ENCODE results near the gene GPER1. TPM values are rescaled to one million over a fixed set of nuclear protein-coding genes. Genes with fewer than 3 reads are reported as not detected.

Gene GPER1
- total RNA-seq, 2 donors from 2014 or later = 4.6 to 6.9 TPM

DNA sequence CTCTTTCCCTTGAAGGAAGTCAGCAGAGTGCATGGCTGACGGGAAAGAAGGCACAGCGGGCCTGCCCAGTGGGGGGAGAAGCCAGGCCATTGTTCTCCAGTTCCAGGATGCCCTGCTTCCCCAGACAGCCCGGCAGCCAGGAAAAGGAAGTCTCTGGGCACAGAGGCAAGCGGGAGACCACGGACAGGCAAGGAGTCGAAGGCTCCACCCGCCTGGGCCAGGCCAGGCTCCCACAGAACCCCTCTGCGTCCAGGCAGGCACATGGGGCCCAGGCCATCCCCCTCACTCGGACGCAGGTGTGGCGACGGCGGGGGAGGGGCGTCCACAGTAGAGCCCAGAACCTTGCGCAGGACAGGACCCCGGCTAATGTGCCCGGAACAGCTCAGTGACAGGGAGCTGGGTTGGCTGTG lies 34.9 kb upstream of the GPER1 start:
- no peak overlapping the region for H3K4me3 ChIP-seq
- TF ChIP-seq, protein P1, sequence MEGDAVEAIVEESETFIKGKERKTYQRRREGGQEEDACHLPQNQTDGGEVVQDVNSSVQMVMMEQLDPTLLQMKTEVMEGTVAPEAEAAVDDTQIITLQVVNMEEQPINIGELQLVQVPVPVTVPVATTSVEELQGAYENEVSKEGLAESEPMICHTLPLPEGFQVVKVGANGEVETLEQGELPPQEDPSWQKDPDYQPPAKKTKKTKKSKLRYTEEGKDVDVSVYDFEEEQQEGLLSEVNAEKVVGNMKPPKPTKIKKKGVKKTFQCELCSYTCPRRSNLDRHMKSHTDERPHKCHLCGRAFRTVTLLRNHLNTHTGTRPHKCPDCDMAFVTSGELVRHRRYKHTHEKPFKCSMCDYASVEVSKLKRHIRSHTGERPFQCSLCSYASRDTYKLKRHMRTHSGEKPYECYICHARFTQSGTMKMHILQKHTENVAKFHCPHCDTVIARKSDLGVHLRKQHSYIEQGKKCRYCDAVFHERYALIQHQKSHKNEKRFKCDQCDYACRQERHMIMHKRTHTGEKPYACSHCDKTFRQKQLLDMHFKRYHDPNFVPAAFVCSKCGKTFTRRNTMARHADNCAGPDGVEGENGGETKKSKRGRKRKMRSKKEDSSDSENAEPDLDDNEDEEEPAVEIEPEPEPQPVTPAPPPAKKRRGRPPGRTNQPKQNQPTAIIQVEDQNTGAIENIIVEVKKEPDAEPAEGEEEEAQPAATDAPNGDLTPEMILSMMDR (IDR thresholded peaks at IDR 0.05) = no peak
- H3K27ac ChIP-seq = peak overlapping the region; percentile 65 to 69
- H3K9me3 ChIP-seq = no peaks in the 10 kb centered on the region
- peaks cover 5% of the 10 kb centered on the region for H3K36me3 ChIP-seq
- H3K27me3 ChIP-seq = no peaks in the 10 kb centered on the region
- peaks cover 0 to 87% of the 10 kb centered on the region in 2 donors for H3K4me1 ChIP-seq
- DNase-seq (ENCODE audit: low spot score) = no peak

DNA sequence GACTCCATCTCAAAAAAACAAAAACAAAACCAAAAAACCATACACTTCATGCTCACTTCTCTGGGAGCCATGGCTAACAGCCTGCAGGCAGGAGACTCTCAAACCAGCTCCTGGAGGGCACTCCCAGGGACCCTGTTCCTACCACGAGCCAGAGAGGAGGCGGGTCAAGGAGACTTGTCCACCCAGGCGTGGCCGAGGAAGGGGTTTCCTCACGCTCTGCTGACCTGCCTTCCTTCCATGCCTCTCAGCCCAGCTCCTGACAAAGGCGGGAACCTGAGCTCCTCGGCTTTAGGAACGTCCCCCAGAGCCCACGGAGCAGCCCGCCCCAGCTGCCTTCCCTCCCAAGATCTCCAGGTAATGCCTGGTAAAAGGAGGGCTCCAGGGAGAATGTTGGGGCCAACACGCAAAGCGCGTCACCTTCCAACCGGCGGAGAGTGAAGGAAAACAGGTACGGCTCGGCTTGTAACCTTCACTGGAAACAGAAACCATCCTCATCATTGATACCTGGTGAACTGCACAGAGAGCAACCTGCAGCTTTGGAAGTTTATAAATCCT lies 34.0 kb upstream of the GPER1 start:
- peak overlapping the region; percentile 65 to 69 for H3K27ac ChIP-seq
- DNase-seq (ENCODE audit: low spot score) = no peak
- H3K9me3 ChIP-seq = no peaks in the 10 kb centered on the region
- TF ChIP-seq, protein P1 (IDR thresholded peaks at IDR 0.05) = no peak
- H3K27me3 ChIP-seq = no peaks in the 10 kb centered on the region
- H3K4me1 ChIP-seq = peaks cover 0 to 80% of the 10 kb centered on the region in 2 donors
- H3K4me3 ChIP-seq = no peak overlapping the region
- H3K36me3 ChIP-seq = peaks cover 10% of the 10 kb centered on the region

DNA sequence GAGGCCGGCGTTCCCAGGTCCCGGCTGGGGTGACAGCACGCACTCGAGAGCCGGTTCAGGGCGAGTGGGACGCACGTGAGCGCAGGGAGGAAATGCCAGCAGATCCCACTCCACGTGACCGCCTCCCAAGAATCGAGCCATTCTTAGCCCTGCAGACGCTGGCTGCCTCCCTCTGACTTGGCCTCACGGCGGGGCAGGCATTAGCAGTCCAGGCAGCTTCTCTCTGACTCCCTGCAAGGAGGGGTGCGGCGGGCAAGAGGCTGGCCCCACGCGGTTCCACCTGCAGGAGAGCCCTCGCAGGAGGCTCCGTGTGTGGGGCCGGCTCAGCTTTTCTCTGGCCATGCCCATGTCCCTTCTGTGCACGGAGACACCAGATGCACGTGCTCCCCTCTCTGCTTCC lies 33.5 kb upstream of the GPER1 start:
- peaks cover 10% of the 10 kb centered on the region for H3K36me3 ChIP-seq
- peaks cover 0 to 75% of the 10 kb centered on the region in 2 donors for H3K4me1 ChIP-seq
- TF ChIP-seq, protein P1 (IDR thresholded peaks at IDR 0.05) = no peak
- no peaks in the 10 kb centered on the region for H3K27me3 ChIP-seq
- DNase-seq (ENCODE audit: low spot score) = no peak
- no peaks in the 10 kb centered on the region for H3K9me3 ChIP-seq
- H3K4me3 ChIP-seq = no peak overlapping the region
- H3K27ac ChIP-seq = peak overlapping the region; percentile 65 to 69

DNA sequence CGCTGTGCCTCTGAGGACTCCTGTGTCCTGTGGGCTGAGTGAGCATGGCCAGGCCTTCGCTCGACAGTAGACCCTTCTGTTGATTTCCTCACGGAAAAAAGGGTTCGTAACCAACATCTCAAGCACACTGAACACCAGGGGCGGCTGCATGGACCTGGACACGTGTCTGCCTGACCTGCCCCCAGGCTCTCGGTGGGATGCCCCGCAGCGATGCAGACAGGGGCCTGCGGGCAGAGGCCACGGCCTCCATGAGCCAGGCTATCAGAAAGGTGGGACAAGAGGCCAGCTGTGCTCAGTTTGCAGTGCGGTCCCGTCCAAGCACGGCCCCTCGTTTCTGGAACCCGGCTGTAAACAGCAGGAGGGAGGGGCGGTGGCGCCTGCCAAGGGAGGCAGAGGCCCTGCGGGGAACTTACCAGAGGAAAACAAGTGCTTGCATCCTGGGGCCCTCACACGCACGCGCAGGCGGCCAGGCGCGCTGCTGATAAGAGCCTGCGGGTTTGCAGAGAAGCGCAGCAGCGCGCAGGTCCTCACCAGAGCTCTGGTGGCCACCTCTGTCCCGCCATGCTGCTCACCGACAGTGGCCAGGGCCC lies 33.0 kb upstream of the GPER1 start:
- Histone ChIP-seq H3K4me3 (peak overlapping the region; percentile 32 to 41), H3K9me3 (no peaks in the 10 kb centered on the region), H3K36me3 (peaks cover 10% of the 10 kb centered on the region), H3K27ac (peak overlapping the region; percentile 65 to 69), H3K4me1 (peaks cover 0 to 69% of the 10 kb centered on the region in 2 donors), H3K27me3 (no peaks in the 10 kb centered on the region)
- TF ChIP-seq, protein P1 (IDR thresholded peaks at IDR 0.05) = no peak
- peak; percentile 85 for DNase-seq (ENCODE audit: low spot score)

DNA sequence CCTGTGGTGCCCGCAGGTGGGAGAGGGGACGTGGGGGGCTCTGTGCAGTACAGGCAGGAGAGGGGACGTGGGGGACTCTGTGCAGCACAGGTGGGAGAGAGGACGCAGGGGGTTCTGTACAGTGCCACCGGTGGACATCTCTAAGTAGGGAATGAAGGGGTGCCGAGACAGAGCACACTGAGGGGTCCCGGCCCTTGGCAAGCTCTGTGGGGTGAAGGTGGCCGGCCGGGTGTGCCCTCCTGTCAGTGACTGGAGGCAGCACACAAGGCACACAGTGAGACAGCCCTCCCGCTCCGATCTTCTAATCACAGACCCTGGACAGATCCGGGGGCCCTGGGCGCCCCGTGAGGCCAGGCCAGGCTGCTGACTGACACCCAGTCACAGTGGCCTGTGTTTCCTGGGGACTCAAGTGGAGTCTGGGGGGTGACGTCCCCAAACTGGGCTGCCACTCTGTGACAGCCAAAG lies 32.4 kb upstream of the GPER1 start:
- TF ChIP-seq, protein P1 (IDR thresholded peaks at IDR 0.05) = no peak
- peak overlapping the region; percentile 32 to 41 for H3K4me3 ChIP-seq
- no peaks in the 10 kb centered on the region for H3K9me3 ChIP-seq
- H3K27me3 ChIP-seq = no peaks in the 10 kb centered on the region
- H3K27ac ChIP-seq = peak overlapping the region; percentile 65 to 69
- H3K4me1 ChIP-seq = peaks cover 0 to 72% of the 10 kb centered on the region in 2 donors
- peaks cover 10% of the 10 kb centered on the region for H3K36me3 ChIP-seq
- DNase-seq (ENCODE audit: low spot score) = no peak
